Suprapubic skin (tissue), 4 donors: Measurements from ENCODE around the gene SLC16A1. TPM values are rescaled to one million over a fixed set of nuclear protein-coding genes. Genes with fewer than 3 reads are reported as not detected.

Source experiments
- DNase-seq, 2 donors: peaks; one replicate each; pipeline ENCODE4 v3.0.0-alpha.2; 2019; ENCODE audit warnings: low spot score in 2 of 2
- H3K27ac ChIP-seq: fragments of 200-600 bp; sonication (generic); one replicate; pipeline ENCODE4 v1.5.1; 2019
- H3K27me3 ChIP-seq: fragments of 200-600 bp; sonication (generic); one replicate; pipeline ENCODE4 v1.5.1; 2019
- H3K36me3 ChIP-seq: fragments of 200-600 bp; sonication (generic); one replicate; pipeline ENCODE4 v1.5.1; 2019
- H3K4me1 ChIP-seq: fragments of 200-600 bp; sonication (generic); one replicate; pipeline ENCODE4 v1.5.1; 2019
- H3K4me3 ChIP-seq: fragments of 200-600 bp; sonication (generic); one replicate; pipeline ENCODE4 v1.5.1; 2019; ENCODE audit warnings: mild to moderate bottlenecking
- H3K9me3 ChIP-seq: fragments of 200-600 bp; sonication (generic); one replicate; pipeline ENCODE4 v1.5.1; 2019
- CTCF ChIP-seq, 2 donors: fragments of 200-600 bp in 1 of 2; fragments of 450-650 bp in 1 of 2; sonication (generic) in 1 of 2; IDR thresholded peaks; one replicate each; pipeline ENCODE4 v1.5.1; 2016 to 2019; ENCODE audit warnings: antibody characterized with exemption in 2 of 2, mild to moderate bottlenecking in 1 of 2, moderate library complexity in 1 of 2
- EP300 ChIP-seq: sonication (generic); formaldehyde crosslinking; IDR thresholded peaks from one replicate; pipeline ENCODE4 v1.6.1; 2017; ENCODE audit warnings: antibody characterized with exemption
- POLR2A ChIP-seq, 2 donors: fragments of 450-650 bp; IDR thresholded peaks; one replicate each; pipeline ENCODE4 v1.6.1; 2017; ENCODE audit warnings: antibody characterized with exemption in 2 of 2, mild to moderate bottlenecking in 2 of 2, moderate library complexity in 2 of 2
- POLR2AphosphoS5 ChIP-seq, 3 donors: sonication (generic); formaldehyde crosslinking; IDR thresholded peaks; one replicate each; pipeline ENCODE4 v1.6.1; 2017; ENCODE audit warnings: antibody characterized with exemption in 3 of 3
- WGBS: methylation state at CpG from one replicate; pipeline ENCODE4 v1.1.5; 2018; 5-methylcytosine and 5-hydroxymethylcytosine counted together
- total RNA-seq, 4 donors: library from RNA; depleted of rRNA; stranded (reverse); fragments of >200 nt; gene quantifications; one replicate each; pipeline ENCODE4 v1.1.0, GENCODE V29; 2016

SLC16A1 gene
- total RNA-seq, 4 donors from 2014 or later = 17.0 to 37.2 (median 21.9) TPM

- DNase-seq = no peak
- Histone ChIP-seq H3K27ac (no peak overlapping the region), H3K4me3 (no peak overlapping the region), H3K36me3 (no peaks in the 10 kb centered on the region), H3K9me3 (no peaks in the 10 kb centered on the region), H3K27me3 (no peaks in the 10 kb centered on the region), H3K4me1 (peaks cover 15% of the 10 kb centered on the region)
- 39% methylated on average over 2 of the region's 2 CpGs for WGBS
- TF ChIP-seq CTCF (IDR thresholded peaks at IDR 0.05) (no peak), POLR2AphosphoS5 (IDR thresholded peaks at IDR 0.05) (no peak), POLR2A (IDR thresholded peaks at IDR 0.05) (no peak), EP300 (no peak)
Observed at GRCh38 chr1:112877750-112878149, 78.2 kb downstream of the SLC16A1 start.

DNA sequence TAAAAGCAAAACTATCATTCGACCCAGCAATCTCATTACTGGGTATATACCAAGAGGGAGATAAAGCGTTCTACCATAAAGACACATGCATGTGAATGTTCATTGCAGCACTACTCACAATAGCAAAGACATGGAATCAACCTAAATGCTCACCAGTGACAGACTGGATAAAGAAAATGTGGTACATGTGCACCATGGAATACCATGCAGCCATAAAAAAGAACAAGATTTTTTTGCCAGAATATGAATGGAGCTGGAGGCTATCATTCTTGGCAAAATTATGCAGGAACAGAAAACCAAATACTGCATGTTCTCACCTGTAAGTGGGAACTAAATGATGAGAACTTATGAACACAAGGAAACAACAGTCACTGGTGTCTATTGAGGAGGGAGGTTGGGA is 79.7 kb downstream of the SLC16A1 start:
- no peak overlapping the region for H3K27ac ChIP-seq
- no peak for DNase-seq
- H3K36me3 ChIP-seq = no peaks in the 10 kb centered on the region
- TF ChIP-seq CTCF (IDR thresholded peaks at IDR 0.05) (no peak), EP300 (no peak), POLR2A (IDR thresholded peaks at IDR 0.05) (no peak), POLR2AphosphoS5 (IDR thresholded peaks at IDR 0.05) (no peak)
- H3K9me3 ChIP-seq = no peaks in the 10 kb centered on the region
- no peak overlapping the region for H3K4me3 ChIP-seq
- peaks cover 4% of the 10 kb centered on the region for H3K4me1 ChIP-seq
- WGBS = 98% methylated on average over 2 of the region's 2 CpGs
- no peaks in the 10 kb centered on the region for H3K27me3 ChIP-seq

- H3K4me1 ChIP-seq = no peaks in the 10 kb centered on the region
- H3K27me3 ChIP-seq = no peaks in the 10 kb centered on the region
- no peaks in the 10 kb centered on the region for H3K36me3 ChIP-seq
- WGBS = 70% methylated on average over 1 of the region's 1 CpG
- TF ChIP-seq EP300 (no peak), POLR2AphosphoS5 (IDR thresholded peaks at IDR 0.05) (no peak), POLR2A (IDR thresholded peaks at IDR 0.05) (no peak), CTCF (IDR thresholded peaks at IDR 0.05) (no peak)
- H3K27ac ChIP-seq = no peak overlapping the region
- DNase-seq = no peak
- no peaks in the 10 kb centered on the region for H3K9me3 ChIP-seq
- no peak overlapping the region for H3K4me3 ChIP-seq
Observed at GRCh38 chr1:112872551-112872962, 83.4 kb downstream of the SLC16A1 start.

DNA sequence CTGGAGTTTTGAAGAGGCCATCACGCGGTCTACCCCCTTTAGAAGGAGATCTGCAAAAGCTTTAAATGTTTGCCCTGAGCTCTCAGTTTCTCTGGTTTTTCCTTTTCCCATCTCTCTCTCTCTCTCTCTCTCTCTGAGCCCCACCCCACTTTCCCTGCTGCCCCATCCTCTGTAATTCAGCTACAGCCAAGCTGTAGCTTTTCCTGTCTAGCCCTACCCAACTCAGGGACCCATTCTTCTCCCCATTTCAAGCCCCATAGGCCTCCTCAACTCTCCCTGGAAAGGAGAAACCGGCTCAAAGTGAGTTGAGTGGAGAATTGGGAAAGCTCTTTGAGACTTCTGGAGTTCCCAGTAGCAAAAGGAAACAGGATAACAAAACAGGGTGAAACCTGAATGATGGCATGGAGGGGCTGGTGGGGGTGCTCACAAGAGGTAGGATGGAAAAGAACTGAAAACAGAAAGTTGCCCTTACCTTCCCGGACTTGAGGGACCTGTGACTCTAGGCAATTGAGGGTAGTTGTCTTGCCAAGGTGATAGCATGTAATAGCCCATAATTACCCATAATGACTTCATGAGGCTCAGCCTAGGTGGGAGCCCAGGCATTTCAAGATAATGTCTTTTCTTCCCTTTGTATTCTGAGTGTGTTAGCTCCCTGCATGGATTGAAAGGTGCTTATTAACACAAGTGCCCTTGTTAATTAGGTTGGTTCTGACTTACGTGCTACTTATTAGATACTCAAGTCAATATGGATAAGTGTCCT is 84.9 kb downstream of the SLC16A1 start:
- no peak for DNase-seq
- H3K9me3 ChIP-seq = no peaks in the 10 kb centered on the region
- no peak overlapping the region for H3K27ac ChIP-seq
- H3K27me3 ChIP-seq = no peaks in the 10 kb centered on the region
- H3K36me3 ChIP-seq = no peaks in the 10 kb centered on the region
- WGBS = 88% methylated on average over 5 of the region's 5 CpGs
- TF ChIP-seq CTCF (IDR thresholded peaks at IDR 0.05) (no peak), EP300 (no peak), POLR2AphosphoS5 (IDR thresholded peaks at IDR 0.05) (no peak), POLR2A (IDR thresholded peaks at IDR 0.05) (no peak)
- H3K4me3 ChIP-seq = no peak overlapping the region
- no peaks in the 10 kb centered on the region for H3K4me1 ChIP-seq

DNA sequence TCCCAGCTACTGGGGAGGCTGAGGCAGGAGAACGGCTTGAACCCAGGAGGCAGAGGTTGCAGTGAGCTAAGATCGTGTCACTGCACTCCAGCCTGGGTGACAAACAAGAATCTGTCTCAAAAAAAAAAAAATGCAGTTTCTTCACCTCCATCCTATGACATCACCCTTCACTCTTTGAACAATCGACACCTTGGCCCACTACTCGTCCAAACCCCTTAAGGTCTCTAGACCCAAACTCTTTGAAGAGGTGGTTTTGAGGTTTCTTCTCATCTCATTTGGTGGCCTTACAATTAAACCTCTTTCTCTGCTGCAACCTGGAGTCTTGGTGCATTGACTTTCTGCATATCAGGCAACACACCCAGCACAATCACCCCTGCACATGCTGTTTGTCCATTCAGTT is 86.1 kb downstream of the SLC16A1 start:
- WGBS = 83% methylated on average over 4 of the region's 4 CpGs
- Histone ChIP-seq H3K9me3 (no peaks in the 10 kb centered on the region), H3K27me3 (no peaks in the 10 kb centered on the region), H3K4me1 (no peaks in the 10 kb centered on the region), H3K27ac (no peak overlapping the region), H3K36me3 (no peaks in the 10 kb centered on the region), H3K4me3 (no peak overlapping the region)
- DNase-seq = no peak
- no peak for TF ChIP-seq POLR2AphosphoS5 (IDR thresholded peaks at IDR 0.05)
- TF ChIP-seq POLR2A (IDR thresholded peaks at IDR 0.05) = no peak
- no peak for TF ChIP-seq CTCF (IDR thresholded peaks at IDR 0.05)
- no peak for TF ChIP-seq EP300
